ENCODE measurements around the gene EXOC4. TPM values are rescaled to one million over a fixed set of nuclear protein-coding genes. Genes with fewer than 3 reads are reported as not detected.
A peak's percentile ranks its signal among the peaks of the same experiment; 100 is the strongest.

EXOC4 gene
- total and polyA plus RNA-seq, 2 donors (not counting 3 experiments of a cell fraction or from before 2014, with no cell fraction given) = 20.3 to 73.1 TPM

GRCh38 chr7:133481676-133482075, 228.8 kb downstream of the EXOC4 start:
- FAIRE-seq = peak; percentile 58
- H3K4me3 ChIP-seq (replicated peaks in 1 of 3; ENCODE audit: insufficient read depth in 1 of 3, low read depth in 1 of 3, low read length in 3 of 3) = no peak overlapping the region
- no peaks in the 10 kb centered on the region for H3K79me2 ChIP-seq (ENCODE audit: control insufficient read depth, insufficient read depth, low read length)
- H3K9me3 ChIP-seq (replicated peaks; ENCODE audit: control insufficient read depth, insufficient read depth, low read length) = no peaks in the 10 kb centered on the region
- dilution Hi-C loops (cut with MboI; ENCODE audit: extremely low pct_ligation_motif_present, low sequenced_read_pairs) (no loop called here), intact Hi-C loops (cut with micrococcal nuclease) (no loop called here)
- H3K36me3 ChIP-seq (ENCODE audit: control insufficient read depth in 2 of 2, extremely low read depth in 1 of 2, insufficient read depth in 2 of 2, low read length in 2 of 2) = no peaks in the 10 kb centered on the region
- H3K27me3 ChIP-seq (ENCODE audit: control insufficient read depth in 2 of 2, insufficient read depth in 2 of 2, low read length in 2 of 2) = no peaks in the 10 kb centered on the region
- H3K27ac ChIP-seq (ENCODE audit: insufficient read depth, low read depth, low read length) = no peak overlapping the region
- POLR2A ChIA-PET = no interaction called here
- peak; percentile 79 for DNase-seq (ENCODE audit: low read depth, low spot score)
- no peak overlapping the region for H3K9ac ChIP-seq (replicated peaks; ENCODE audit: extremely low read depth, insufficient read depth, low read length)
- no TSS peak for BruUV-seq (replicated peaks)
- H2AFZ ChIP-seq (ENCODE audit: low read depth, low read length) = no peak overlapping the region
- CTCF ChIA-PET = no interaction called here
- TF ChIP-seq JUN (IDR thresholded peaks at IDR 0.05; ENCODE audit: borderline replicate concordance, insufficient read depth, insufficient read length, low read depth) (peak; percentile 61), FOS (IDR thresholded peaks at IDR 0.05; ENCODE audit: borderline replicate concordance, insufficient read depth, low read length) (peak; percentile 90), GATA2 (IDR thresholded peaks at IDR 0.05; ENCODE audit: insufficient read depth, insufficient read length, low read depth, low read length) (no peak)
- no peak overlapping the region for H3K4me2 ChIP-seq (ENCODE audit: insufficient read depth, low read length)
- no peaks in the 10 kb centered on the region for H4K20me1 ChIP-seq (replicated peaks; ENCODE audit: control insufficient read depth, extremely low read depth, insufficient read depth, low read length)
- H3K4me1 ChIP-seq (ENCODE audit: control insufficient read depth, extremely low read depth, insufficient read depth, low read length) = no peaks in the 10 kb centered on the region
- H3K9me1 ChIP-seq (replicated peaks; ENCODE audit: control insufficient read depth, extremely low read depth, insufficient read depth, low read length) = no peaks in the 10 kb centered on the region

- dilution Hi-C loops (cut with MboI; ENCODE audit: extremely low pct_ligation_motif_present, low sequenced_read_pairs) (no loop called here), intact Hi-C loops (cut with micrococcal nuclease) (no loop called here)
- FAIRE-seq (no peak), DNase-seq (ENCODE audit: low read depth, low spot score) (no peak)
- no peak overlapping the region for H3K9ac ChIP-seq (replicated peaks; ENCODE audit: extremely low read depth, insufficient read depth, low read length)
- no TSS peak for BruUV-seq (replicated peaks)
- no peaks in the 10 kb centered on the region for H3K36me3 ChIP-seq (ENCODE audit: control insufficient read depth in 2 of 2, extremely low read depth in 1 of 2, insufficient read depth in 2 of 2, low read length in 2 of 2)
- H3K4me3 ChIP-seq (replicated peaks in 1 of 3; ENCODE audit: insufficient read depth in 1 of 3, low read depth in 1 of 3, low read length in 3 of 3) = no peak overlapping the region
- H3K27me3 ChIP-seq (ENCODE audit: control insufficient read depth in 2 of 2, insufficient read depth in 2 of 2, low read length in 2 of 2) = no peaks in the 10 kb centered on the region
- H2AFZ ChIP-seq (ENCODE audit: low read depth, low read length) = no peak overlapping the region
- H3K9me3 ChIP-seq (replicated peaks; ENCODE audit: control insufficient read depth, insufficient read depth, low read length) = no peaks in the 10 kb centered on the region
- POLR2A ChIA-PET = no interaction called here
- H4K20me1 ChIP-seq (replicated peaks; ENCODE audit: control insufficient read depth, extremely low read depth, insufficient read depth, low read length) = no peaks in the 10 kb centered on the region
- CTCF ChIA-PET = interaction anchor here (1.6 kb wide), 1 partner anchor 19 kb away, joined by 5 read pairs; no protein-coding TSS in a partner anchor
- H3K79me2 ChIP-seq (ENCODE audit: control insufficient read depth, insufficient read depth, low read length) = no peaks in the 10 kb centered on the region
- no peaks in the 10 kb centered on the region for H3K9me1 ChIP-seq (replicated peaks; ENCODE audit: control insufficient read depth, extremely low read depth, insufficient read depth, low read length)
- no peak overlapping the region for H3K4me2 ChIP-seq (ENCODE audit: insufficient read depth, low read length)
- H3K27ac ChIP-seq (ENCODE audit: insufficient read depth, low read depth, low read length) = no peak overlapping the region
- TF ChIP-seq FOS (IDR thresholded peaks at IDR 0.05; ENCODE audit: borderline replicate concordance, insufficient read depth, low read length) (no peak), GATA2 (IDR thresholded peaks at IDR 0.05; ENCODE audit: insufficient read depth, insufficient read length, low read depth, low read length) (no peak), CTCF (IDR thresholded peaks at IDR 0.05; ENCODE audit: extremely low read depth in 1 of 2, insufficient read depth in 1 of 2, low read depth in 1 of 2, low read length in 2 of 2) (no peak), POLR2AphosphoS5 (IDR thresholded peaks at IDR 0.05; ENCODE audit: insufficient read depth, low read depth, low read length) (no peak), POLR2A (IDR thresholded peaks at IDR 0.05; ENCODE audit: low read depth, low read length) (no peak), MYC (IDR thresholded peaks at IDR 0.05; ENCODE audit: low read depth, low read length) (no peak), EZH2 (IDR thresholded peaks at IDR 0.05; ENCODE audit: borderline replicate concordance, low read depth, low read length, severe bottlenecking) (no peak), JUN (IDR thresholded peaks at IDR 0.05; ENCODE audit: borderline replicate concordance, insufficient read depth, insufficient read length, low read depth) (no peak), MAX (IDR thresholded peaks at IDR 0.05; ENCODE audit: insufficient read depth, insufficient read length) (no peak)
- no peaks in the 10 kb centered on the region for H3K4me1 ChIP-seq (ENCODE audit: control insufficient read depth, extremely low read depth, insufficient read depth, low read length)
Observed at GRCh38 chr7:133482599-133482998, 229.7 kb downstream of the EXOC4 start.
